Lung (tissue), 12 donors: ENCODE measurements around the gene SHISA5. TPM values are rescaled to one million over a fixed set of nuclear protein-coding genes. Genes with fewer than 3 reads are reported as not detected.
"Not testable (repeated sequence)": the region's sequence is repeated elsewhere in the genome, so short reads cannot be mapped to it uniquely, and the experiment has no call there.

Source experiments
- ATAC-seq: fragments of 200-7000 bp; cut with Tn5 transposase; one replicate; pipeline ENCODE4 v1.9.1; 2020; ENCODE audit warnings: moderate number of reproducible peaks; ENCODE audit not compliant: insufficient read depth, low FRiP score
- DNase-seq, 3 donors: peaks; one replicate each; pipeline ENCODE4 v3.0.0-alpha.2; 2013 to 2017
- H3K27ac ChIP-seq, 2 donors: one replicate each; pipeline ENCODE4 v1.5.1; 2013; ENCODE audit warnings: mild to moderate bottlenecking in 2 of 2, moderate library complexity in 2 of 2, control low read depth in 1 of 2, inconsistent platforms in 1 of 2, low read depth in 1 of 2, low read length in 1 of 2
- H3K27me3 ChIP-seq, 3 donors: one replicate each; pipeline ENCODE4 v1.5.1; 2013; ENCODE audit warnings: low read length in 2 of 3; ENCODE audit not compliant: control insufficient read depth in 3 of 3, insufficient read depth in 3 of 3
- H3K36me3 ChIP-seq, 4 donors: one replicate each; pipeline ENCODE4 v1.5.1; 2013; ENCODE audit warnings: low read length in 4 of 4, mild to moderate bottlenecking in 1 of 4, moderate library complexity in 1 of 4; ENCODE audit not compliant: control insufficient read depth in 4 of 4, insufficient read depth in 4 of 4
- H3K4me1 ChIP-seq, 5 donors: one replicate each; pipeline ENCODE4 v1.5.1; 2013; ENCODE audit warnings: low read length in 5 of 5, mild to moderate bottlenecking in 2 of 5, moderate library complexity in 1 of 5; ENCODE audit not compliant: control insufficient read depth in 5 of 5, insufficient read depth in 5 of 5
- H3K4me3 ChIP-seq: one replicate; pipeline ENCODE4 v1.5.1; 2013; ENCODE audit warnings: mild to moderate bottlenecking, control low read depth, moderate library complexity
- H3K9ac ChIP-seq, 2 donors: one replicate each; pipeline ENCODE4 v1.5.1; 2013; ENCODE audit warnings: low read length in 2 of 2, control low read depth in 1 of 2; ENCODE audit not compliant: insufficient read depth in 1 of 2
- H3K9me3 ChIP-seq, 4 donors: one replicate each; pipeline ENCODE4 v1.5.1; 2013; ENCODE audit warnings: low read length in 3 of 4, mild to moderate bottlenecking in 1 of 4, moderate library complexity in 1 of 4; ENCODE audit not compliant: control insufficient read depth in 4 of 4, insufficient read depth in 3 of 4
- WGBS, 2 donors: extraction: QIAGEN DNeasy Blood & Tissue Kit; methylation state at CpG; one replicate each; pipeline ENCODE4 v1.1.7; 2013; 5-methylcytosine and 5-hydroxymethylcytosine counted together
- polyA plus RNA-seq, 2 donors: library from polyadenylated mRNA; stranded (reverse); fragments of 200-250 nt; gene quantifications; one replicate each; pipeline ENCODE4 v1.2.1, GENCODE V29; 2013
- total RNA-seq, 2 donors: library from RNA; depleted of rRNA in 1 of 2; stranded (reverse); fragments of >200 nt in 1 of 2; gene quantifications; one replicate each; pipeline ENCODE4 v1.2.1, GENCODE V29; 2014 to 2021
- TF ChIP-seq, protein P1 (sequence below): IDR thresholded peaks from 2 replicates; pipeline ENCODE4 v1.5.1; 2012; ENCODE audit warnings: mild to moderate bottlenecking; ENCODE audit errors: control extremely low read depth, extremely low read depth
- donor health status: control.
- donor health status: control.
- donor health status: Bipolar disorder and iron deficiency.
- donor health status: healthy.
- donor health status: DM: yes; HTN: yes; CAD: no.

Gene SHISA5
- total and polyA plus RNA-seq, 4 donors = 70.5 to 184 (median 131) TPM

- Histone ChIP-seq H3K27me3 (no peaks in the 10 kb centered on the region), H3K9ac (no peak overlapping the region), H3K27ac (peak overlapping the region in 1 of 2 donors; percentile 48), H3K36me3 (peaks cover 0 to 21% (median 4%) of the 10 kb centered on the region in 4 donors), H3K4me1 (no peaks in the 10 kb centered on the region), H3K4me3 (no peak overlapping the region), H3K9me3 (no peaks in the 10 kb centered on the region)
- TF ChIP-seq, protein P1, sequence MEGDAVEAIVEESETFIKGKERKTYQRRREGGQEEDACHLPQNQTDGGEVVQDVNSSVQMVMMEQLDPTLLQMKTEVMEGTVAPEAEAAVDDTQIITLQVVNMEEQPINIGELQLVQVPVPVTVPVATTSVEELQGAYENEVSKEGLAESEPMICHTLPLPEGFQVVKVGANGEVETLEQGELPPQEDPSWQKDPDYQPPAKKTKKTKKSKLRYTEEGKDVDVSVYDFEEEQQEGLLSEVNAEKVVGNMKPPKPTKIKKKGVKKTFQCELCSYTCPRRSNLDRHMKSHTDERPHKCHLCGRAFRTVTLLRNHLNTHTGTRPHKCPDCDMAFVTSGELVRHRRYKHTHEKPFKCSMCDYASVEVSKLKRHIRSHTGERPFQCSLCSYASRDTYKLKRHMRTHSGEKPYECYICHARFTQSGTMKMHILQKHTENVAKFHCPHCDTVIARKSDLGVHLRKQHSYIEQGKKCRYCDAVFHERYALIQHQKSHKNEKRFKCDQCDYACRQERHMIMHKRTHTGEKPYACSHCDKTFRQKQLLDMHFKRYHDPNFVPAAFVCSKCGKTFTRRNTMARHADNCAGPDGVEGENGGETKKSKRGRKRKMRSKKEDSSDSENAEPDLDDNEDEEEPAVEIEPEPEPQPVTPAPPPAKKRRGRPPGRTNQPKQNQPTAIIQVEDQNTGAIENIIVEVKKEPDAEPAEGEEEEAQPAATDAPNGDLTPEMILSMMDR = no peak
- no peak for DNase-seq
- ATAC-seq = no peak
- WGBS, 2 donors = 80 to 88% methylated on average over 2 of the region's 2 CpGs
Observed at GRCh38 chr3:48532977-48533337, 29.0 kb upstream of the SHISA5 start.

DNA sequence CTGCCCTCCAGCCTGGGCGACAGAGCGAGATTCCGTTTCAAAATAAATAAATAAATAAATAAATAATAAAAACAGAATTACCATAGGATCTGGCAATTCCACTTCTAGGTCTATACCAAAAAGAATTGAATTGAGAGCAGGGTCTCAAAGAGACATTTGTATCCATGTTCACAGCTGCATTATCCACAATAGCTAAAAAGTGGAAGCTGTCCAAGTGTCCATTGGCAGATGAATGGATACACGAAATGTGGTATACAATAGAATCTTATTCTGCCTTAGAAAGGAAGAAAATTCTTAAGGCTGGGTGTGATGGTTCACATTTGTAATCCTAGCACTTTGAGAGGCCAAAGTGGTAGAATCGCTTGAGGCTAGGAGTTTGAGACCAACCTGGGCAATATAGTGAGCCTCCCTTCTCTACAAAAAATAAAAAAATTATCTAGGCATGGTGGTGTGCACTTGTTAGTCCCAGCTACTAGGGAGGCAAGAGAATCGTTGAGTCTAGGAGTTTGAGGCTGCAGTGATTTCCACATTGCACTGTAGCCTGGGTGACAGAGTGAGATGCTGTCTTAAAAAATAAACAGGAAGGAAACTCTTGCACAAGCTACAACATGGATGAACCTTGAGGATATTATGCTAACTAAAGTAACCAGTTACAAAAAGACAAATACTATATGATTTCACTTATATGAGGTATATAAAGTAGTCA, 28.4 kb upstream of the SHISA5 start:
- no peaks in the 10 kb centered on the region for H3K27me3 ChIP-seq
- DNase-seq (no peak), ATAC-seq (no peak)
- no peaks in the 10 kb centered on the region for H3K9me3 ChIP-seq
- no peak overlapping the region for H3K4me3 ChIP-seq
- no peak overlapping the region for H3K27ac ChIP-seq
- TF ChIP-seq, protein P1 = no peak
- H3K9ac ChIP-seq = no peak overlapping the region
- H3K4me1 ChIP-seq = no peaks in the 10 kb centered on the region
- peaks cover 0 to 21% (median 4%) of the 10 kb centered on the region in 4 donors for H3K36me3 ChIP-seq
- WGBS, 2 donors = 81 to 83% methylated on average over 6 of the region's 6 CpGs

DNA sequence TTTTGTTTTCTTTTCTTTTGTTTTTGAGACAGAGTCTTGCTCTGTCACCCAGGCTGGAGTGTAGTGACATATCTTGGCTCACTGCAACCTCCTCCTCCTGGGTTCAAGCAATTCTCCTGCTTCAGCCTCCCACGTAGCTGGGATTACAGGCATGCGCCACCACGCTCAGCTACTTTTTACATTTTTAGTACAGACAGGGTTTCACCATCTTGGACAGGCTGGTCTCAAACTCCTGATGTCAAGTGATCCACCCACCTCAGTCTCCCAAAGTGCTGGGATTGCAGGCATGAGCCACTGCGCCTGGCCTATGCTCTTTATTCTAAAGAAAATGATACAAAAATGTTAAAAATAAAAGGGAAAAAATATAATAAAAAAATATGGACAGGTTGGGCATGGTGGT, 26.7 kb upstream of the SHISA5 start:
- DNase-seq, ATAC-seq, H3K4me3 ChIP-seq, H3K4me1 ChIP-seq, H3K9ac ChIP-seq, H3K9me3 ChIP-seq, H3K36me3 ChIP-seq, H3K27ac ChIP-seq, H3K27me3 ChIP-seq: not testable (repeated sequence)
- 93 to 98% methylated on average over 4 of the region's 4 CpGs for WGBS, 2 donors

DNA sequence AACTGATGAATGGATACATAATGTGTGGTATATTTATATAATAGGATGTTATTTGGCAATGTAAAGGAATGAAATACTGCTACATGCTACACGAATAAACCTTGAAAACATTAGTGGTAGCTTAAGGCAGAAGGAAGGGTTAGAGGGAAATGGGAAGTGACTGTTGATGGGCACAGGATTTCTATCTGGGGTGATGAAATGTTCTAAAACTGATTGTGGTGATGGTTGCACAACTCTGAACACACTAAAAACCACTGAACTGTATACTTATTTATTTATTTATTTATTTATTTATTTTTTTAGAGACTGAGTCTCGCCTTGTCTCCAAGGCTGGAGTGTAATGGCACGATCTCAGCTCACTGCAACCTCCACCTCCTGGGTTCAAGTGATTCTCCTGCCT, 24.8 kb upstream of the SHISA5 start:
- H3K4me1 ChIP-seq = no peaks in the 10 kb centered on the region
- no peak overlapping the region for H3K27ac ChIP-seq
- no peak overlapping the region for H3K4me3 ChIP-seq
- H3K9ac ChIP-seq = no peak overlapping the region
- TF ChIP-seq, protein P1 = no peak
- WGBS, 2 donors = 48 to 68% methylated on average over 3 of the region's 3 CpGs
- H3K9me3 ChIP-seq = peaks cover 0 to 3% (median 0%) of the 10 kb centered on the region in 4 donors
- no peaks in the 10 kb centered on the region for H3K27me3 ChIP-seq
- ATAC-seq (no peak), DNase-seq (no peak)
- H3K36me3 ChIP-seq = peaks cover 0 to 3% (median 0%) of the 10 kb centered on the region in 4 donors
